Endothelial cell of umbilical vein (primary cell): Measurements from ENCODE around the gene FRMD4A. TPM values are rescaled to one million over a fixed set of nuclear protein-coding genes. Genes with fewer than 3 reads are reported as not detected.

Experiments used
- BruUV-seq: library from RNA; stranded (reverse); fragments of 400-500 nt; replicated peaks from 2 replicates; lab custom pipeline; 2021; lab: Mats Ljungman, UMichigan
- CTCF ChIA-PET: fragments of 300-600, 350-600 bp; sonication (Branson Sonifier 250); formaldehyde crosslinking; loops from one replicate; lab custom pipeline; 2021; ENCODE audit warnings: antibody characterized with exemption, inconsistent platforms; lab: Charles Lee
- POLR2A ChIA-PET: fragments of 300-600, 350-600 bp; sonication (Branson Sonifier 250); formaldehyde crosslinking; loops from one replicate; lab custom pipeline; 2021; ENCODE audit warnings: antibody characterized with exemption, inconsistent platforms; lab: Charles Lee
- DNase-seq: peaks from one replicate; pipeline ENCODE4 v3.0.0-alpha.2; 2011; ENCODE audit warnings: low read depth, low spot score
- FAIRE-seq: peaks from 2 replicates; lab custom pipeline; 2011; peaks lifted over from hg19 to GRCh38; lab: Jason Lieb, UNC
- H2AFZ ChIP-seq: 2 replicates; pipeline ENCODE4 v1.6.0; 2012; ENCODE audit warnings: low read depth, low read length, control low read depth, inconsistent platforms
- H3K27ac ChIP-seq: 2 replicates; pipeline ENCODE4 v1.5.1; 2011; ENCODE audit warnings: low read depth, mild to moderate bottlenecking, control low read depth, low read length, moderate library complexity; ENCODE audit not compliant: insufficient read depth
- H3K27me3 ChIP-seq, 2 experiments: 2 replicates each; pipeline versions ENCODE4 v1.6.0 to v1.6.1; 2011; ENCODE audit warnings: low read length in 2 of 2, mixed read lengths in 1 of 2; ENCODE audit not compliant: control insufficient read depth in 2 of 2, insufficient read depth in 2 of 2
- H3K36me3 ChIP-seq, 2 experiments: 2 replicates in 1 of 2; 3 replicates in 1 of 2; pipeline ENCODE4 v1.5.1; 2011; ENCODE audit warnings: low read length in 2 of 2, mild to moderate bottlenecking in 1 of 2, moderate library complexity in 1 of 2; ENCODE audit not compliant: control insufficient read depth in 2 of 2, insufficient read depth in 2 of 2; ENCODE audit errors: extremely low read depth in 1 of 2
- H3K4me1 ChIP-seq: 3 replicates; pipeline ENCODE4 v1.5.1; 2011; ENCODE audit warnings: mild to moderate bottlenecking, low read length; ENCODE audit not compliant: control insufficient read depth, insufficient read depth; ENCODE audit errors: extremely low read depth
- H3K4me2 ChIP-seq: 2 replicates; pipeline ENCODE4 v1.6.1; 2011; ENCODE audit warnings: low read length, control low read depth, mixed read lengths; ENCODE audit not compliant: insufficient read depth
- H3K4me3 ChIP-seq, 3 experiments: fragments of 200-600 bp in 1 of 3; sonication (generic), shearing (Covaris generic) in 1 of 3; replicated peaks in 1 of 3; 2 replicates each; pipeline ENCODE4 v1.5.1; 2011 to 2016; ENCODE audit warnings: control low read depth in 3 of 3, low read length in 3 of 3, mild to moderate bottlenecking in 2 of 3, inconsistent platforms in 1 of 3, low read depth in 1 of 3, moderate library complexity in 1 of 3; ENCODE audit not compliant: insufficient read depth in 1 of 3
- H3K79me2 ChIP-seq: 2 replicates; pipeline ENCODE4 v1.6.0; 2012; ENCODE audit warnings: low read length, inconsistent platforms; ENCODE audit not compliant: control insufficient read depth, insufficient read depth
- H3K9ac ChIP-seq: replicated peaks from 2 replicates; pipeline ENCODE3; 2011; ENCODE audit warnings: low read length, control low read depth; ENCODE audit not compliant: insufficient read depth; ENCODE audit errors: extremely low read depth
- H3K9me1 ChIP-seq: replicated peaks from 3 replicates; pipeline ENCODE4 v1.6.0; 2011; ENCODE audit warnings: mild to moderate bottlenecking, low read length; ENCODE audit not compliant: control insufficient read depth, insufficient read depth; ENCODE audit errors: extremely low read depth
- H3K9me3 ChIP-seq: replicated peaks from 2 replicates; pipeline ENCODE4 v1.5.1; 2012; ENCODE audit warnings: low read length, inconsistent platforms; ENCODE audit not compliant: control insufficient read depth, insufficient read depth
- H4K20me1 ChIP-seq: replicated peaks from 2 replicates; pipeline ENCODE3; 2011; ENCODE audit warnings: mild to moderate bottlenecking, low read length; ENCODE audit not compliant: control insufficient read depth, insufficient read depth; ENCODE audit errors: extremely low read depth
- CTCF ChIP-seq, 2 donors: IDR thresholded peaks; 1 replicate in 1 of 2; 2 replicates in 1 of 2; pipeline ENCODE4 v1.5.1; 2011; ENCODE audit warnings: low read length in 2 of 2, mild to moderate bottlenecking in 2 of 2, moderate library complexity in 2 of 2, control low read depth in 1 of 2, inconsistent platforms in 1 of 2, low read depth in 1 of 2; ENCODE audit not compliant: insufficient read depth in 1 of 2; ENCODE audit errors: extremely low read depth in 1 of 2
- EZH2 ChIP-seq: IDR thresholded peaks from 2 replicates; pipeline ENCODE4 v1.6.1; 2012; ENCODE audit warnings: borderline replicate concordance, low read depth, mild to moderate bottlenecking, moderate library complexity, low read length, inconsistent platforms; ENCODE audit not compliant: severe bottlenecking
- FOS ChIP-seq: IDR thresholded peaks from 2 replicates; pipeline ENCODE4 v1.6.1; 2011; ENCODE audit warnings: mild to moderate bottlenecking, low read length, moderate library complexity, borderline replicate concordance; ENCODE audit not compliant: insufficient read depth
- GATA2 ChIP-seq: IDR thresholded peaks from 2 replicates; pipeline ENCODE4 v1.7.0; 2011; ENCODE audit warnings: low read depth, mild to moderate bottlenecking, moderate library complexity, mixed read lengths, low read length; ENCODE audit not compliant: insufficient read length, insufficient read depth
- JUN ChIP-seq: IDR thresholded peaks from 2 replicates; pipeline ENCODE4 v1.6.1; 2011; ENCODE audit warnings: borderline replicate concordance, low read depth; ENCODE audit not compliant: insufficient read length, insufficient read depth
- MAX ChIP-seq: IDR thresholded peaks from 2 replicates; pipeline ENCODE4 v1.6.1; 2011; ENCODE audit not compliant: insufficient read depth, insufficient read length
- POLR2A ChIP-seq: IDR thresholded peaks from 2 replicates; pipeline ENCODE4 v1.6.1; 2012; ENCODE audit warnings: low read depth, mild to moderate bottlenecking, control low read depth, low read length
- POLR2AphosphoS5 ChIP-seq: IDR thresholded peaks from 2 replicates; pipeline ENCODE4 v1.6.1; 2012; ENCODE audit warnings: low read depth, mild to moderate bottlenecking, control low read depth, low read length, moderate library complexity; ENCODE audit not compliant: insufficient read depth
- dilution Hi-C: fragments of 300-500 bp; cut with MboI; formaldehyde crosslinking; loops from one replicate; pipeline ENCODE4 v1.15.0; 2019; ENCODE audit warnings: low sequenced_read_pairs; ENCODE audit not compliant: extremely low pct_ligation_motif_present
- intact Hi-C: fragments of 100-400 bp; cut with micrococcal nuclease; formaldehyde crosslinking; loops from one replicate; pipeline ENCODE4 v1.10.0; 2022
- polyA plus RNA-seq, 4 experiments: library from polyadenylated mRNA; depleted of rRNA in 3 of 4; stranded (reverse) in 3 of 4; unstranded in 1 of 4; fragments of >200 nt; gene quantifications; 2 replicates each; pipeline versions ENCODE4 v1.2.1 to v1.2.3, GENCODE V29; 2011 to 2012; ENCODE audit warnings: missing spikeins in 1 of 4
- total RNA-seq: library from RNA; stranded (reverse); gene quantifications from 2 replicates; pipeline ENCODE4 v1.2.3, GENCODE V29; 2021

Gene FRMD4A
- total and polyA plus RNA-seq, 2 donors (not counting 3 experiments of a cell fraction or from before 2014, with no cell fraction given) = 123 to 148 TPM

- no peaks in the 10 kb centered on the region for H3K9me1 ChIP-seq
- TF ChIP-seq MAX = no peak
- TF ChIP-seq FOS = no peak
- no peak for TF ChIP-seq EZH2
- TF ChIP-seq POLR2A = no peak
- no peak for TF ChIP-seq JUN
- no peak for TF ChIP-seq GATA2
- no peak for TF ChIP-seq POLR2AphosphoS5
- ChIA-PET POLR2A (no interaction called here), CTCF (interaction anchor here (1.4 kb wide), 1 partner anchor 11 kb away, joined by 4 read pairs; no protein-coding TSS in a partner anchor)
- H4K20me1 ChIP-seq = no peaks in the 10 kb centered on the region
- dilution Hi-C loops (no loop called here), intact Hi-C loops (no loop called here)
- no peak overlapping the region for H2AFZ ChIP-seq
- no peak for FAIRE-seq
- H3K9me3 ChIP-seq = no peaks in the 10 kb centered on the region
- no peak overlapping the region for H3K4me3 ChIP-seq
- H3K79me2 ChIP-seq = no peaks in the 10 kb centered on the region
- H3K9ac ChIP-seq = no peak overlapping the region
- no peak overlapping the region for H3K4me2 ChIP-seq
- no peak for DNase-seq
- no peak overlapping the region for H3K27ac ChIP-seq
- no peaks in the 10 kb centered on the region for H3K36me3 ChIP-seq
- H3K4me1 ChIP-seq = peaks cover 24% of the 10 kb centered on the region
- no peaks in the 10 kb centered on the region for H3K27me3 ChIP-seq
- no TSS peak for BruUV-seq
Observed at GRCh38 chr10:13969792-13970140, 361.0 kb downstream of the FRMD4A start.

- dilution Hi-C loops = no loop called here
- FAIRE-seq (no peak), DNase-seq (no peak)
- Histone ChIP-seq H3K9ac (no peak overlapping the region), H3K4me3 (no peak overlapping the region), H4K20me1 (no peaks in the 10 kb centered on the region), H3K9me3 (no peaks in the 10 kb centered on the region), H3K9me1 (no peaks in the 10 kb centered on the region), H3K79me2 (no peaks in the 10 kb centered on the region), H3K27me3 (no peaks in the 10 kb centered on the region), H3K4me1 (peaks cover 24% of the 10 kb centered on the region), H3K4me2 (no peak overlapping the region), H2AFZ (no peak overlapping the region), H3K36me3 (no peaks in the 10 kb centered on the region), H3K27ac (no peak overlapping the region)
- no TSS peak for BruUV-seq
- CTCF ChIA-PET = interaction anchor here (1.4 kb wide), 1 partner anchor 12 kb away, joined by 4 read pairs; no protein-coding TSS in a partner anchor
- intact Hi-C loops = no loop called here
- POLR2A ChIA-PET = no interaction called here
- TF ChIP-seq EZH2 (no peak), MAX (no peak), POLR2AphosphoS5 (no peak), GATA2 (no peak), CTCF (IDR thresholded peaks at IDR 0.05; ENCODE audit: extremely low read depth in 1 of 2, insufficient read depth in 1 of 2, low read depth in 1 of 2, low read length in 2 of 2) (no peak), FOS (no peak)
Observed at GRCh38 chr10:13969118-13969791, 361.5 kb downstream of the FRMD4A start.
